Measurements from ENCODE around the gene FOXL1. TPM values are rescaled to one million over a fixed set of nuclear protein-coding genes. Genes with fewer than 3 reads are reported as not detected.

Gene FOXL1
- 0.60 and 1.1 TPM in 2 replicates for total RNA-seq

DNA sequence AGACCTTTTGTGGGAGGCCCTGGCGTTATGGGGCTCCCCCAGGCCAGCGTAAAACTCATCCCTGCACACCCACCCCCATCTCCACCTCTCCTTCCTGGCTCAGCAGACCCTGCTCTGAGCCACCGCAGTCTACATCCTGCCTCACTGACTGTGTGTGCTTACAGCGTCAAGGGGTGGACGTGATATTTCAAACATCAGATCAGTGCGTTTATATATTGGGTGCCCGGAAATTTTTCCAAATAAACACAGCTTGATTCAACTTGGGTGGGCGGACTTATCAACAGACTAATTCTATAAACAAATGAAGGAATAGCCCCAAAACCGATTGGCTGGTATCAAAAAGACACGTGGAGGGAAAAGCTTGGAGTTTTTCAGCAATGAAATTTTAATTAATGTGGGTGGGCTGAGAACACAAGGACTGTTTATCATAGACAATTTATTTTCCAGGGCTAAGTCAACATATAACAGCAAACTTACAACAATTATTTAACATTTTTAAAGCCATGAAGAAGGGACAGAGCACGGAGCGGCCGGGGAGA, at the start of gene FOXL1:
Gene FOXL1 (plus strand): TSS at position 489 of the 539 bp plus-strand sequence. CDS start 175 bp downstream, outside the sequence.
- DNase-seq (ENCODE audit: low read depth in 2 of 2) = peak in 1 of 2 donors; percentile 26

DNA sequence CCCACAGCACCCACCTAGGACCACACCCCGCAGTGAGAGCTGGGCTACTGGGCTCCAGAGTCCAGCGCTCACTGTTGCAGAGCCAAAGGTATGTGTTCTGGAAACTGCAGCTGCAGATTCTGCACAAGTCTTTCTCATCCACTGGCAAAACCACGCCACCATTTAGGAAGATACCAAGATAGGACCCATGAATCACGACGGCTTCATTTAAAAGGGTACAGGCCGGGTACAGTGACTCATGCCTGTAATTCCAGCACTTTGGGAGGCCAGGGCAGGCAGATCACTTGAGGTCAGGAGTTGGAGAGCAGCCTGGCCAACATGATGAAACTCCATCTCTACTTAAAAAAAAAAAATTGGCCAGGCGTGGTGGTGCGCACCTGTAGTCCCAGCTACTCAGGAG, 49.2 kb upstream of the FOXL1 start:
- no peak for DNase-seq (ENCODE audit: low read depth in 2 of 2)

DNA sequence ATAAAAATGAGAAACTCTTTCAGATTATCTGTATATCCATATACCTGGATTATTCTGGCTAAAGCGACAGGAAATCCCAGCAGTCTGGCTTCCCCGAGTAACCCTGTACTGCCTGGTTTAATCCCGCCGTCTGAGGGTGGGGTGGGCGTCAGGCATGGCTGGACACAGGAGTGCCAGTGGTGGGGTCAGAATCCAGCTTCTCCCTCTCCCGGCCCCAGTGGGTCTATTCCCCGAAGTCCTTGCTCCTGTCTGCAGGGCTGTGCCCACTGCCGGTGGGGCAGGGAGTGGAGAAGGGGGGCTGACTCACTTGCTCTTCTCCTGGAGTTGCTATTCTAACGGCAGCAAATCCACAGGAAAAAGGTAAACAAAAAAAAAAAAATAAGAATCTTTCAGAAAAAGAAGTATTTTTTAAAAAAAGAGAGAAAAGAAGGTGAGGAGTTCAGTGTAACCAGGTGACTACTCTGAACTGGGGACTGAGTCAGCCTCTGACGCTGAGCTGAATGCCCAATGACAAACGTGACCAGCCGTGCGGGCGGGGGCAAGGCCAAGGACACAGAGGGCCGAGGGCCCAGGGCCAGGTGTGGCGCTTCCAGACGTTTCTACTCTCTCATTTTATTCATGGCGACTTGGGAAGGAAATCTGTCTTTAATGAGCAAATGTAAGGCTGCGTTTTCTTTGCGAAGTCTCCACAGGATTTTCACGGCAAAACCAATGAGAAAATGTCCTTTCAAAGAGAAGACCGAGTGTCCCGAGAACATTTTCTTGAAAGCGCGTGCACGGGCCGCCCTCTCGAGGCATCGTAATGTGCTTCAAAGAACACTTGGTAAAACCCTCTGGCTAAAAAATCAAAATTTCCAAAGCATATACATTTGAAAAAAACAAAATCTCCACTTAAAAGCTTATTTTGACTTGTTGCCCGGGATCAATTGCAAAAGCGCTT, 47.8 kb upstream of the FOXL1 start:
- DNase-seq (ENCODE audit: low read depth in 2 of 2) = no peak

DNA sequence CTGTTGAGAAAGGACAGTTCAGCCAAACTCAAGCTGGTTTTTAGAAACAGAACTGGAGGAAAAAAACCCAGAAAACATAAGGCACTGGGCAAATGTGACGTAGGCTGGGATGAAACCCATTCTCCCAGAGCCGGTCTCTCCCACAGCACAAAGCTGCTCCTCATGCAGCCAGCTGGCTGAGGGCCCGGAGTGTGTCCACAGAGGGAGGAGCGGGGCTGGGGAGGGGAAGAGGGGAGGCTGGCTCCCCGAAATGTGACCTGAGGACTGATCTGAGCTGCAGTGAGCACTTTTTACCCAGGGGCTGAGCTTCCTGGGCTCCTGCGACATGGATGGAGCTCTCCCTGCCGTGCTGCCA, 47.2 kb upstream of the FOXL1 start:
- DNase-seq (ENCODE audit: low read depth in 2 of 2) = no peak

DNA sequence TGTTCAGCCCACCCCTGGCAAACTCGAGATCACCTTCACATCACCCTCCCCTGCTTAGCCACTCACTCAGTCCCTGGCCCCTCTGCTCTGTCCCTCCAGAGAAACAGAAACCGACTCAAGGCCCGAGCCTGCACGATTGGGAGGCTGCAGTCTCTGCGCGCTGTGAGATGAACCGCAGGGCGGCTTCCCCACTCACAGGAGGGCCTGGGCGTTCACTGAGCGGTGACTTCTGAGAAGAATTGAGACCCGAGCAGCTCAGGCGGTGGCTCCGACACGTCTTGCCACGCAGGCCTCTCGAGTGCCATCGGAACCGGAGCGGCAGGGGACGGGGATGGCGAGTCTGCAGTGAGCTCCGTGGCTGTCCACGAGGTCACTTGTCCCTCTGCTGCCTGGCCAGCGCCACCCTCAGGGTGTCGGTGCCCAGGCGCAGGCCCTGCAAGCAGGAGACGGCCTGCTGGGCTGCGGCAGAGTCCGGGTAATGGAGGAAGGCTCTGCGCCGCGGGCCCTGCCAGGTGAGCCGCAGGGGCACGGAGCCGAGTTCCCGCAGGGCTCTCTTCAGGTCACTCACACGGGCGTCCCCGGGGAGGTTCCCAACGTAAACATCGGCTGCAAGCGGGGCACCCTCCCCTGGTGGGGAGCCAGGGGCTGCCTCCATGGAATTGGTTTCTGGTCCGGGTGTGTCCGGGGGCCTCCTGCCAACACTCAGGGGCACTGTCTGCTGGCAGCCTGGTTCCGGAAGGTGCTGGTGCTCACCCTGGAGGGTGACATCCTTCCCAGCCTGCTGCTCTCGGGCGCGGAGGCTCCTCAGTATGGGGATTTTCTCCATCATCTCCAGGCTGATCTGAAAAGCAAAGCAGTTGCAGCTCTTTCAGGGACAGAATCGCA, 46.5 kb upstream of the FOXL1 start:
- DNase-seq (ENCODE audit: low read depth in 2 of 2) = no peak

DNA sequence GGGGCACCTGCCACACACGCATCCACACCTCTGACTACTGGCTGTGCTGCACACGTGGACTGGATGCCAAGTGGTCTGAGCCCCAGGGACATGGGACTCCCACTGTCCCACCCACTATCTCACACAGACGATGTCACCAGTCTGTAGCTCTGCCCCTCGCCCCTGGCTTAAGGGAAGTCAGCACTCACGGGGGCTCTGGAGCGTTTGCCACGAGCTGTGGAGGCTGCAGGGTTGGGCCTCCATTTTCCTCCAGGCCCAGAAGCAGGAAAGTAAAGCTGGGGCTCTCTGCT, 45.9 kb upstream of the FOXL1 start:
- DNase-seq (ENCODE audit: low read depth in 2 of 2) = no peak

DNA sequence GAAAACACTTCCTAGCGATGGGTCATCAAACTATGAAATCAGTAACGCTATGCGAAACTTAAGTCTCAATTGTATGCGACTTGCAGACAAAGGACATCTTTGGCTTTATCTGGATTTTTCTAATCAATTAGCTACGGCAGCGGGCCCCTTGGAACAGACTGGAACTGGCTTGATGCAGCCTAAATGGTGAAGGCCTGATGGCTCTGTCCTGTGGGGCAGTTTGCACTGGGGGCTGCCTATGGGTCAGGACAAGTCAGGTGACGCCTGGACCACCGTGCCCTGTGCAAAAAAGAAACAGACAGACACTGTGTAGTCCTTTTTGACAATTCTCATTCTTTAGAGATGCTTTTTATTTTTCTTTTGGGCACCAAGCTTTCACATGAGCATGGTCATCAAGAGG, 45.3 kb upstream of the FOXL1 start:
- DNase-seq (ENCODE audit: low read depth in 2 of 2) = no peak

DNA sequence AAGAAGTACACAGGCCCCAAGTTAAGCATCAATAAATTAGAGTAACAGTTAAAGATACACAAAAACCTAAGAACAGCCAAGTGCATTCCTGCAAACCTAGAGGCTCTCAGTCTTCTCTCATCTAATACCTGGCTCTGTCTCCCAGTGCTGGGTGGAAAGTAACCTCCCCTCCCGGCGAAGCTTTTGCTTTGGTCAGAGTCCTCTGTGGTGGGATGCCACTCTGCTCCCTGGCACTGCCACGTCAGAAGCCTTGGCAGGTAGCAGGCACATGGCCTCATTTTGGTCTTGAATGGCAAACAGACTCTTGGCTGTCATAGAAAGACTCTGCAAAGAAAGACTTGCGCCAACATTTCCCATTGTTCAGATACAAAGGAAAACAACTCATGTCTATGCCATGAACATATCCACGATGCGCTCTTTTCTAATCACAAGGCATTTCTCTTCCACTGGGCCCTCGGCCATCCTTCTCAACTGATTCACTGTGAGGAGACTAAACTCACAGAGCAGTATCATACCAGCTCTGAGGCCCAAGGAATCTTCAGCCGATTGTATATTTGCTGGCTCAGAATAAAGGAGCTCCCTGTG, 44.5 kb upstream of the FOXL1 start:
- DNase-seq (ENCODE audit: low read depth in 2 of 2) = no peak

DNA sequence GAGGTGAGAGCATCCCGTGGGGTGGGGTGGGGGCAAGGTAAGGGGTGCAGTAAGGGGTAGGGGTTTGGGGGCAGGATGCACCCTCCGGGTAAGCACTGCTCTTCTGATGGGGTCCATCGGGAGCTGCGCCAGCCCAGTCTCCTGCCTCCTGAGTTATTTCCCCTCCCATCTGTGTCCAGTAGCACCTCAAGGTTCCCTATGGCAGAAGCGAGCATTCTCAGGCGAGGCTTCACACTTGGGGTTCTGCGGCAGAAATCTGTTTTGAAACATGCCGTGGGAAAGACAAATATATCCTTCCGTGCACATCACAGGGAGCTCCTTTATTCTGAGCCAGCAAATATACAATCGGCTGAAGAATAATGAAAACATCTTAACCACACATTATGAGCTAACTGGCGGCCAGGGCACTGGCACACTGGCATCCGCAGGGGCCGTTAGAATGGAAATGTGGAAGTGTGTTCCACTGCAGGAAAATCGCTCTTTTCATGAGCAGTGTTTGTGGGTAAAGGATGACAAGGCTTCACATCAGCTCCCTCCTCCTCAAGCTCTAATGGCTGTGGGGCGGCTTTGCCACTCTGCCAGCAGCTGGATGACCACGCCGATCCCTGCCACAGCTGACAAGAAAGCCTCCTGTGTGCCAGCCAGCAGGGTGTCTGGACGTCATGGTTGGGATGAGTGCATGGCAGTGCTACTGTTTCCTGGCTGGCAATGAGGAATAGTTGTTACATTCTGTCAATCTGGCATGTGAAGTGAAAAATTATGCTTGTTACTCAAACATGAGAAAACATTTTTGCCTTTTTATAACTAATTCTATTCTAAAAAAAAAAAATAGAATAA, 43.4 kb upstream of the FOXL1 start:
- no peak for DNase-seq (ENCODE audit: low read depth in 2 of 2)

DNA sequence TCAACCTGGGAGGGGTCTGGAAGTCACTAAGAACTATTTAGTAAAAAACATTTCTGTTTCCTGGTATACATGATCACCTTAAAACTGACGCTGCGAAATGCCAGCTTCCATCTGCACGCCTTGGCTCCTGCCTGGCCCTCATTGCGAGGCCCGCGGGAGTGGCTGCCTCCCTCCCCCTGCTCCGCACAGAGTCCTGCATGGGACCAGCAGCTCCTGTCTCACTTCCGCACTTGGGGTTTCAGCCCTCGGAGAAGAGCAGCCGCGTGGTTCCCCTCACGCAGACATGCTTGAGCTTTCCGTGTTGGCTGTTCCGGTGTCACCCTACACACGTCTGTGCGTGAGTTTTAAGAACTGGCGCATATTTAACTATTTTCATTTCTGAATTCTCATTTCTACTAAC, 41.7 kb upstream of the FOXL1 start:
- no peak for DNase-seq (ENCODE audit: low read depth in 2 of 2)

DNA sequence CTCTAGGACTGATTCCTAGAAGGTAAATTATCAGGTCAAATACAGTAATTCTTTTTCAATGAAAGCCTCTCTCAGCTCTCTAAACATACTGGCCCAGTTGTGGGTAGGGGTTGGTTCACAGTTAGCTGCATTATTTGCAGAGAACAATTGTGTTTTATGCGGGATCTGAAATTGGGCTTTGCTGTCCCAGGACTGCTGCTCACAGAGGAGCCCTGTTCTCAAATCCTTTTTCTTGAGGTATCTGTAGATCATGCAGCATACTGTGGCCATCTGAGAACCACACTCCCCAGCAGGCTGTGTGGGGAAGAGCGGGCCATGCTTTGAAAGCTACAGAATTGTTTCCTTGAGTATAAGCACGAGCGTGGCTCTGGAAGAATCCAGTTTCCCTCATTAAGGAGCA, 40.9 kb upstream of the FOXL1 start:
- no peak for DNase-seq (ENCODE audit: low read depth in 2 of 2)

DNA sequence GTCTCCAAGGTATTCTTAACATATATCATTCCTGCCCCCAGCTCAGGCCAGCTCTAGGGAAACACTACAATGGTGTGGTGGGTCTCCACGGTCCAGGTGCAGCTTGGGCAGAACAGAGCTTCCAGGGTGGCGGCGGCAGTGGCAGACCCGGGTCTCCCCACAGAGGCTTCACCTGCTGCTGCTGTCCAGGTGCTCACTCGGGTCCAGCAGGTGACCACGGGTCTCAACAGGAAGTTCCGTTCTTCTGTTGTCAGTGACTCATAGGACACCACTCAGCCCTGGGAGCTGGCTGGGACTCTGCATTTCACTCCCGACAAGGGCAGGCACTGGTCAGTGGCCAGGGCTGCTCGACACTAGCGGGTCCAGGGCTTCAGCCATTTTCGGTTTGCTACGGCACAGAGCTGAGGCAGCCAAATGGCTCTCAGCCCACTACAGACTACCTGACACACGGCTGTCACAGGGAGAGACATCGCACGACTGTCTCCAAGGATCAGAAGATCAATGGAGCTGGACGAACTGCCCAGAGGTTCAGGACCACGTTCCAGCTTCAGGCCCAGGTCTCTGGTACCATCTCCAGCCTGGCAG, 40.1 kb upstream of the FOXL1 start:
- no peak for DNase-seq (ENCODE audit: low read depth in 2 of 2)

DNA sequence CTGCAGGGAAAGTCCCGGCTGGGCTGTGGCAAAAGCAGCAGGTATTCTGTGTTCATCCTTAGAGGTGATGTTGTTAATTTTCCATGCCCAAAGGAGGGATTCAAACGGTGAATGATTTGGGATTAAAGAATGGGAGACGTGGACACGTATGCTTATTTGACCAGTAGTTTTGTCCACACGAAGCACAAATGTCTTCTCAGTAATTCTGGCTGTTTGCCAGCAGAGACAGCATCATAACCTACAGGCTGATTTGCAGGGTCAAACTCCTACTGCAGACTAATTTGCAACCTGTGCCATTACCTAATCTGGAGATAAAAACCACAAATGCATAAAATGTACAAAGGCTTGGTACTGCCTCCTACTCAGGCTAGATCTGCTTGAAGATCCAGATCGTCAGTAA, 37.5 kb upstream of the FOXL1 start:
- DNase-seq (ENCODE audit: low read depth in 2 of 2) = no peak

DNA sequence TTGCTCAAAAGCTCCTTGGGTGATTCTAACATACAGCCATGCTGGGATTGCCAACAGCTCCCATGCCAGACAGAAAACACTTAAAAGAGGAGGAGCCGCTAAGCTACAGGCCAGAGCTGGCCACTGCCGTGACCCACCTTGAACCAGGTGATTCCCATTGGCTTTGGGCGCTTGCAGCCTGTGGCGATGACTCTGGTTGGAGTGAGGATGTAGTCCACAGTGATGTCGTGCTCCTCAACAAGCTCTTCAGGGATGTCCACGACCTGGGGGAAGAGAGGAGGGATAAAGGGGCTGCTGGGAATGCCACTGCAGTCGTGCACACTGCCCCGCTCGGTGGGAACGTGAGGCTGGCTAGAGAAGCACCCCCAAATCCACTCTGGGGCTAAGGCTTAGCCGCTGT, 36.8 kb upstream of the FOXL1 start:
- DNase-seq (ENCODE audit: low read depth in 2 of 2) = no peak

DNA sequence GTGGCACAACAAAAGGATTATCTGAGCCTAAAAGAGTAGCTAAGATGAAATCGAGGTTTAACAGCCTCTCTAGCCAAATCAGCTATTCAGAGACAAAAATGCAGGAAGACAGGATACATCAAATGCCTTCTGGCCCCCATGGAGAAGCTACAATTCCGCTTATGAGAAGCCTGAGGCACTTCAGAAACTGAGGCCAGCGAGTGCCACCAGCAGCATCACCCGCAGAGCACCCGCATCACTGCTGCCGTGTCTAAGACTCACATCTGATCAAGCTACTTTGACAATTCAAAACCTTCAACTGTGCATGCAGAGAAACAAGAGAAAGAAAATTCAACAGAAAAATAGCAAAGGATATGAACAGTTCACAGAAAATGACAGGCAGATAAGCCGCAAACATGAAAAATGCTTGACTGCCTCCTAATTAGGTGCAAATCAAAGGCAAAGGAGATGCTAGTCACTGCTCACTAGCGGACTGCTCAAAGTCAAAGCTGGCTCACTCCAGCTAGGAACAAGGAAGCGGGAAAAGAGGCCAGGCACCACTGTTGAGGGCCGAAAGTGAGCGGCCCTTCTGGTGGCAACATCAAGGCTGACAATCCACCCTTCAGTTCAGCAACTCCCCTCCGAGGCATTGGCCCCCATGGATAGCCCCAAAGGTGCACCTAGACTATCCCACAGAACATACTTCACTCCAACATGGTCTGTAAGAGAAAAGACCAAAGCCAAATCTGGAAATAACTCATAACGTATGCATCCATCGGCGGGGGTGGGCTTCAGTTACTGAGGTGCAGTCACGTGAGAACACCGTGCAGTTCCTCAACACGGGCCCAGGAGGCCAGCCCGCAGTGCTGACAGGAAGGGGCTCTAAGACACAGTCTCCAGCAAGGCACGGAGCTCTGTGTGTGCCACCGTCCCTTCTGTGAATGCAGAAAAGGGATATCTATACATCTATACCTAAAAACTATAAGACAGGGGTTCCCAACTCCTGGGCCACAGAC, 35.3 kb upstream of the FOXL1 start:
- no peak for DNase-seq (ENCODE audit: low read depth in 2 of 2)

DNA sequence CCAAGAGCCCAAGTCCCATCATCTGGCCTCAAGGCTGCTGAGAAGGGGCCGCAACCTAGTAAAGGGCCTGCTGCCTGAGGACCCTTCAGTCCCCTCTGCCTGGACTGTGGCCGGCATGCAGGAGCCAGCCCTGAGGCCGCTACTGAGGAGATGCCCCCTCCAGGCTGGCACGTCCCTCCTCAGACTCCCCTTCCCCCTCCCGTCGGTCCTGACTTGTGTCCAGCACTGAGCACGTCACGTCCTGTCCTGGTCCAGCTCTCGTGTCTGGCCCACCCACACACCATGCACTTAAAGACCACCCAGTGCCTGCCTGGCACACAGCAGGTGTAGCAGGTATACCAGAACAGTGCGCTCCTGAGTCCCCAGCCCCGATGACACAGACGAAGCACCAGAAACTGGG, 32.9 kb upstream of the FOXL1 start:
- no peak for DNase-seq (ENCODE audit: low read depth in 2 of 2)

DNA sequence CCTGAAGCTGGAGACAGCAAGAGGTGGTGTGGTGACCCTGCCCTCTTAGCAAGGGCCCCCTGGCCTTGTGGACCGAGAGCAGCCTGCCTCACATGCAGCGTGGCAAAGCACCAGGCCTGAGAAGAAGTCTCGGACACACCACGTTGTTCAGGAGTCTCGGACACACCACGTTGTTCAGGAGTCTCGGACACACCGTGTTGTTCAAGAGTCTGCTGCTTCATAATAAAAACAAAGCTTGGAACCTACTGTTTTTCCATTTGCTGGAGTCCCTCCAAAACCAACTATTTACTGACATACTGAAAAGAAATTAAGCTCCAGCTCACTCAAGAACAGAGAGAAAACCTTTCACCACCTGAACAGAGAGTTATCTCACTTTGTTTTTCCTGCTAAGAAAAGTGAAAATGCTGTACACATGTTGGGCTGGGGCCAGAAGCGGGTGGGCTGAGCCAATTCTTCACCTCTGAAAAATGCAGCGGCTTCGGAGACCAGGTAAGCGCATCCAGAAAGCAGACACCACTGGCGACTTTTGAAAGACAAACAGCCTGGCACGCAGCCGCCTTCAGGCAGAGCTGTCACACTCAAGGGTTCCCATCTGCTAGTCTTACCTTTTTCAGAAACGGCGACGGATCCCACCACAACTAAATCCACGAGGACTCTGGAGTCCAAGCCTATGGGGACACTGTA, 32.3 kb upstream of the FOXL1 start:
- peak in 1 of 2 donors; percentile 10 for DNase-seq (ENCODE audit: low read depth in 2 of 2)

DNA sequence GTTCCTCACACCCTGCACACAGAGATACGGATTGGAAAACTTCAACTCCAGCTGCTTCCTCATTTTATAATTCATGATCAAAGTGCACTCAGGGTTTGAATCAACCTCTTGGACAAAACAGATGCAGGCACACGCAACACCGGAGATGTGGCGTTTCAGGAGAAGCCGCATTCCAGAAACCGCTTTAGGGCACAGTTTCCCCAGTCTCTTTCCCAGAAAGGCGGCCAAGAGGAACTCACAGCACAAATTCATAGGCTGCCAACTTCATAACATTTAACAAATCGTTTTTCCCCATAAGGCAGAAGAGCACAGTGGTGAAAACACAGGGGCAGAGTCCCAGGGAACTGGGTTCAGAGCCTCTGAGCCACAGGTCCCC, 31.7 kb upstream of the FOXL1 start:
- no peak for DNase-seq (ENCODE audit: low read depth in 2 of 2)

DNA sequence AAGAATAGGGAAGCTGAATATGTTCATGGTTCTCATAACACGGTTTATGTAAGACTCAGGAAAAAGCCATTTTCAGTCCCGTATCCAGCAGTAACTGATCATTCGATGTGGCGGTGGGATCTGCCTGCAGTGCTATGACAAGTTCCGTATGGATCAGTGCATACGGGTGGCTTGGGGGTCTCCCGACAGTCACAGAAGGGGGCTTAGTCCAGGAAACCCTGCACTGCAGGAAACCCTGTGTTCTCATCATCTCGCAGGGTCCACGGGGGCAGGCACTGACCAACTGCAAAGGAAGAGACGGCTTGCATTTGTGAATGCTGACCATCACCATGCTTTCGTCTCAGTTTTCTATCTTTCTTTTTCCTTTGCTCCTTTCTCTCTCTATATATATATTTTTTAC, 31.1 kb upstream of the FOXL1 start:
- DNase-seq (ENCODE audit: low read depth in 2 of 2) = no peak

Data from lung microvascular endothelial cell (primary cell).